C4-2B (cell line): ENCODE results near the gene MTX2.
A peak's percentile ranks its signal among the peaks of the same experiment; 100 is the strongest.

ENCODE experiments used
- CTCF ChIP-seq: fragments of 450-650 bp; conservative IDR thresholded peaks from 2 replicates; pipeline ENCODE4 v1.5.1; 2017; ENCODE audit warnings: mild to moderate bottlenecking
- ZFX ChIP-seq: fragments of 450-650 bp; IDR thresholded peaks from 2 replicates; pipeline ENCODE4 v1.6.1; 2017

GRCh38 chr2:176269319-176270099, at the start of gene MTX2:
- TF ChIP-seq CTCF = 0 out of 2 replicates have a peak, but pooled peaks have one; percentile 13
- TF ChIP-seq ZFX = peak; percentile 96
